Left ventricle myocardium inferior (tissue), 1 donor: ENCODE measurements around the gene GALM. TPM values are rescaled to one million over a fixed set of nuclear protein-coding genes. Genes with fewer than 3 reads are reported as not detected.

Source experiments
- DNase-seq: peaks from one replicate; pipeline ENCODE4 v3.0.0-alpha.2; 2020
- H3K27ac ChIP-seq: fragments of 200-600 bp; replicated peaks from 2 replicates; pipeline ENCODE4 v1.8.0; 2021
- H3K27me3 ChIP-seq: fragments of 200-600 bp; 2 replicates; pipeline ENCODE4 v1.8.0; 2021; ENCODE audit warnings: low read depth
- H3K36me3 ChIP-seq: fragments of 200-600 bp; 2 replicates; pipeline ENCODE4 v1.8.0; 2021
- H3K4me1 ChIP-seq: fragments of 200-600 bp; 2 replicates; pipeline ENCODE4 v1.8.0; 2021
- H3K4me3 ChIP-seq: fragments of 200-600 bp; 2 replicates; pipeline ENCODE4 v1.8.0; 2021; ENCODE audit warnings: mild to moderate bottlenecking, moderate library complexity
- H3K9me3 ChIP-seq: fragments of 200-600 bp; replicated peaks from 2 replicates; pipeline ENCODE4 v1.8.0; 2021
- intact Hi-C: fragments of 100-400 bp; cut with micrococcal nuclease; formaldehyde crosslinking; loops from one replicate; pipeline ENCODE4 v1.11.0; 2022
- total RNA-seq: library from RNA; stranded (reverse); fragmentation: NEBNext Ultra II Directional; extraction: Animal tissue kit (Norgen Biotek cat#: 25700); gene quantifications from one replicate; pipeline ENCODE4 v1.2.1, GENCODE V29; 2021
- TF ChIP-seq, protein P1 (sequence below): fragments of 200-600 bp; IDR thresholded peaks from 2 replicates; pipeline ENCODE4 v1.8.0; 2021; ENCODE audit warnings: antibody characterized with exemption, mild to moderate bottlenecking, borderline replicate concordance
- donor health status: DM: no; HTN: yes; CAD: no; lungs with severe emphysema.

Gene GALM
- total RNA-seq, 1 donor from 2014 or later, result 14.4 TPM

DNA sequence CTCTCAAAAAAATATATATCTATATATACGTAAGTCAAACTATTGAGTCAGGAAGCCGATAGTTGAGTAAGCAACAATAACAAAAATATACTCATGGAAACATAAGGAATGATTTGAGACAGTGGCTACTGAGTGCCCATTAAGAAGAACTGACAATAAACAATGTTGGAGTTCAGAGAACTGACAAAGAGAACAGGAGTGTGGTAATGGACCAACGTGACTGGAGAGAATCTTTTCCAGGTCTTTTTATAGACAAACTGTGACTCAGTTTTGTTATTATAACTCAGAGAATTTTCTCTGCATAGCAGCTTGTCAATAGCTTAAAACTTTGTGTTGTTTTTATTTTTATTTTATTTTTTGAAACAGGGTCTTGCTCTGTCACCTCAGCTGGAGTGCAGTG lies 4.6 kb upstream of the GALM start:
- Histone ChIP-seq H3K4me3 (no peak overlapping the region), H3K27me3 (no peaks in the 10 kb centered on the region), H3K9me3 (no peaks in the 10 kb centered on the region), H3K4me1 (peaks cover 5% of the 10 kb centered on the region), H3K36me3 (no peaks in the 10 kb centered on the region), H3K27ac (no peak overlapping the region)
- intact Hi-C loops, result no loop called here
- TF ChIP-seq, protein P1, sequence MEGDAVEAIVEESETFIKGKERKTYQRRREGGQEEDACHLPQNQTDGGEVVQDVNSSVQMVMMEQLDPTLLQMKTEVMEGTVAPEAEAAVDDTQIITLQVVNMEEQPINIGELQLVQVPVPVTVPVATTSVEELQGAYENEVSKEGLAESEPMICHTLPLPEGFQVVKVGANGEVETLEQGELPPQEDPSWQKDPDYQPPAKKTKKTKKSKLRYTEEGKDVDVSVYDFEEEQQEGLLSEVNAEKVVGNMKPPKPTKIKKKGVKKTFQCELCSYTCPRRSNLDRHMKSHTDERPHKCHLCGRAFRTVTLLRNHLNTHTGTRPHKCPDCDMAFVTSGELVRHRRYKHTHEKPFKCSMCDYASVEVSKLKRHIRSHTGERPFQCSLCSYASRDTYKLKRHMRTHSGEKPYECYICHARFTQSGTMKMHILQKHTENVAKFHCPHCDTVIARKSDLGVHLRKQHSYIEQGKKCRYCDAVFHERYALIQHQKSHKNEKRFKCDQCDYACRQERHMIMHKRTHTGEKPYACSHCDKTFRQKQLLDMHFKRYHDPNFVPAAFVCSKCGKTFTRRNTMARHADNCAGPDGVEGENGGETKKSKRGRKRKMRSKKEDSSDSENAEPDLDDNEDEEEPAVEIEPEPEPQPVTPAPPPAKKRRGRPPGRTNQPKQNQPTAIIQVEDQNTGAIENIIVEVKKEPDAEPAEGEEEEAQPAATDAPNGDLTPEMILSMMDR, result no peak
- no peak for DNase-seq

DNA sequence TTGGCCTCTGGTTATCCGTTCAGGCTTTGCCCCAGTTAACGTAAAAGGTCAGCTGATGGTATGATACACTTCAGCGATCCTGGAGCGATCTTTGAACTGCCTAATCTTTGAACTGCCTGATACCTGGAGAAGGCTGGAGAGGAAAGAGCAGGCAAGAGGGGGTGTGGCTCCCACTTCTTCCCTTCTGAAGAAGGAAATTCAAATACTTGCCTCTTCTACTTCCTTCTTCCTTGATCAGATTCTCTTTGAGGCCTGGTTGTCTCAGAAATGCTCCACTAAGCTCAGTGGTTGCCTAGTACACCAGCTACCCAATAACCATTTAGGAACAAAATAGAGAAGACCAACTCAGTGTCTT lies 619 bp downstream of the GALM start:
- H3K36me3 ChIP-seq, result no peaks in the 10 kb centered on the region
- peaks cover 28% of the 10 kb centered on the region for H3K4me1 ChIP-seq
- H3K27me3 ChIP-seq, result no peaks in the 10 kb centered on the region
- TF ChIP-seq, protein P1, result no peak
- DNase-seq, result no peak
- no peaks in the 10 kb centered on the region for H3K9me3 ChIP-seq
- H3K4me3 ChIP-seq, result peak overlapping the region; percentile 74
- H3K27ac ChIP-seq, result peak overlapping the region; percentile 85
- intact Hi-C loops, result loop anchor here (5.0 kb wide), 1 partner anchor 64 kb away; the partner anchor contains the start of gene HNRNPLL

DNA sequence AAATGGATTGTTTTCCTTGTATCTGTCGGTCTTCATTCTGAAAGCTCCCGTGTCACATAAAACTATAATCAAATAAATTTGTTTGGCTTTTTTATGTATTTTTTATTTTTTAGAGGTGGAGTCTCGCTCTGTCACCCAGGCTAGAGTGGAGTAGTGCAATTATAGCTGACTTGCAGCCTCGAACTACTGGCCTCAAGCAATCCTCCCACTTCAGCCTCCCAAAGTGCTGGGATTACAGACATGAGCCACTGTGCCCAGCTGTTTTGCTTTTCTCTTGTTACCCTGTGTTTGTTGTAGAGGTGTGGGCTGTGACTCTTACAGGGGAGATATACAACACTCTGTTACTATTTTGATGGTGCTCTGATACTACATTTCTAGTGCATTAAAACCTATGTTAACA lies 2.2 kb downstream of the GALM start:
- H3K4me3 ChIP-seq, result no peak overlapping the region
- TF ChIP-seq, protein P1, result no peak
- H3K36me3 ChIP-seq, result no peaks in the 10 kb centered on the region

DNA sequence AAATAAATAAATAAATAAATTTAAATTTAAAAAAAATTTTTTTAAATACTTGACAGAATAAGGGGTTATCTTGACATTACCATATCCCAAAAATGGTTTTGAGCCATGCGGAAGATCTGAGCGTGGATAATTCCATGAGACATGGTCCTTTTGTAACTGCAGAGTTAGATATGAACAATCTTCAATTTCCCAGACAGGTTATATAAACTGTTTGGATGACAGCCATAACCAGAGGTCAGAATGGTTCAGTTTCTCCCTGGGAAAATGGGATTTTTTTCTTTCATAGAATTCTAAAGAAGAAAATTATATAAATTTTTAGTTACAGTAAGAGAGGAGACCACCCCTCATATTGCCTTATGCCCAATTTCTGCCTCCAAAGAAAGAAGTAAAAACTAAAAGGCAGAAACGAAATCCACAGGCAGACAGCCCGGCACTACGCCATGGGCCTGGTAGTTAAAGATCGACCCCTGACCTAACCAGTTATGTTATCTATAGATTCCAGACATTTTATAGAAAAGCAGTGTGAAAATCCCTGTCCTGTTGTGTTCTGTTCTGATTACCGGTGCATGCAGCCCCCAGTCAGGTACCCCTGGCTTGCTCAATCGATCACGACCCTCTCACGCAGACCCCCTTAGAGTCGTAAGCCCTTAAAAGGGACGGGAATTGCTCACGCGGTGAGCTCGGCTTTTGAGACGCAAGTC lies 3.0 kb downstream of the GALM start:
- no peaks in the 10 kb centered on the region for H3K27me3 ChIP-seq
- H3K36me3 ChIP-seq, result no peaks in the 10 kb centered on the region
- H3K27ac ChIP-seq, result no peak overlapping the region
- intact Hi-C loops, result loop anchor here (5.0 kb wide), 1 partner anchor 67 kb away; the partner anchor contains the start of gene HNRNPLL
- H3K9me3 ChIP-seq, result no peaks in the 10 kb centered on the region
- no peak for DNase-seq
- TF ChIP-seq, protein P1, result no peak
- H3K4me1 ChIP-seq, result peaks cover 28% of the 10 kb centered on the region
- H3K4me3 ChIP-seq, result no peak overlapping the region

More for the DNA sequence above, 2.2 kb downstream of the GALM start:
- no peaks in the 10 kb centered on the region for H3K9me3 ChIP-seq
- no peak for DNase-seq
- peaks cover 28% of the 10 kb centered on the region for H3K4me1 ChIP-seq
- no peaks in the 10 kb centered on the region for H3K27me3 ChIP-seq
- no peak overlapping the region for H3K27ac ChIP-seq
- intact Hi-C loops, result loop anchor here (5.0 kb wide), 1 partner anchor 66 kb away; the partner anchor contains the start of gene HNRNPLL

DNA sequence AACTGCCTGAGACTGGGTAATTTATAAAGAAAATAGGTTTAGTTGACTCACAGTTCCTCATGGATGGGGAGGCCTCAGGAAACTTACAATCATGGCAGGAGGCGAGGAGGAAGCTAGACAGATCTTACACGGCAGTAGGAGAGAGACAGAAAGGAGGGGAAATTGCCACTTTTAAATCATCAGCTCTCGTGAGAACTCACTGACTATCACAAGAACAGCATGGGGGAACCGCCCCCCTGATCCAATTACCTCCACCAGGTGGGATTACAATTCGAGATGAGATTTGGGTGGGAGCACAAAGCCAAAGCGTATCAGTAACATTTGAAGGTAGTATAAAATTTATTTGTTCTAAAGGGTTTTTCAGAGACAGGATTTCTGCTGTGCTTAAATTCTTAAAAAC lies 5.4 kb downstream of the GALM start:
- intact Hi-C loops, result no loop called here
- Histone ChIP-seq H3K4me1 (peaks cover 24% of the 10 kb centered on the region), H3K36me3 (peaks cover 6% of the 10 kb centered on the region), H3K27me3 (no peaks in the 10 kb centered on the region), H3K4me3 (no peak overlapping the region), H3K27ac (no peak overlapping the region), H3K9me3 (no peaks in the 10 kb centered on the region)
- no peak for DNase-seq
- TF ChIP-seq, protein P1, result no peak
